Astrocyte (in vitro differentiated cells and primary cell): Measurements from ENCODE around the gene RAP1GAP. TPM values are rescaled to one million over a fixed set of nuclear protein-coding genes. Genes with fewer than 3 reads are reported as not detected.

Source experiments
- DNase-seq: peaks from one replicate; pipeline ENCODE4 v3.0.0-alpha.2; 2010; ENCODE audit warnings: low read depth
- FAIRE-seq: peaks from 2 replicates; lab custom pipeline; 2011; peaks lifted over from hg19 to GRCh38; lab: Jason Lieb, UNC
- H2AFZ ChIP-seq: 2 replicates; pipeline ENCODE4 v1.6.0; 2012; ENCODE audit warnings: low read depth, low read length, inconsistent platforms
- H3K27ac ChIP-seq: 2 replicates; pipeline ENCODE4 v1.5.1; 2011; ENCODE audit warnings: low read depth, low read length, inconsistent platforms
- H3K27me3 ChIP-seq: 2 replicates; pipeline ENCODE4 v1.6.0; 2011; ENCODE audit warnings: low read length, inconsistent platforms; ENCODE audit not compliant: insufficient read depth
- H3K36me3 ChIP-seq: 2 replicates; pipeline ENCODE4 v1.5.1; 2011; ENCODE audit warnings: low read length, inconsistent platforms; ENCODE audit not compliant: insufficient read depth
- H3K4me1 ChIP-seq: 2 replicates; pipeline ENCODE4 v1.5.1; 2011; ENCODE audit warnings: low read length, inconsistent platforms; ENCODE audit not compliant: insufficient read depth
- H3K4me2 ChIP-seq: 2 replicates; pipeline ENCODE4 v1.6.0; 2012; ENCODE audit warnings: low read length, inconsistent platforms
- H3K4me3 ChIP-seq: 2 replicates; pipeline ENCODE4 v1.5.1; 2011; ENCODE audit warnings: low read depth, mild to moderate bottlenecking, low read length, inconsistent platforms; ENCODE audit not compliant: insufficient read depth
- H3K79me2 ChIP-seq: 2 replicates; pipeline ENCODE4 v1.6.0; 2012; ENCODE audit warnings: mild to moderate bottlenecking, low read length, inconsistent platforms; ENCODE audit not compliant: insufficient read depth
- H3K9ac ChIP-seq: 2 replicates; pipeline ENCODE4 v1.6.0; 2012; ENCODE audit warnings: mild to moderate bottlenecking, low read length, inconsistent platforms
- H3K9me3 ChIP-seq: 2 replicates; pipeline ENCODE4 v1.5.1; 2012; ENCODE audit warnings: low read depth, mild to moderate bottlenecking, low read length, inconsistent platforms; ENCODE audit not compliant: insufficient read depth
- H4K20me1 ChIP-seq: 2 replicates; pipeline ENCODE4 v1.6.0; 2012; ENCODE audit warnings: low read length, inconsistent platforms; ENCODE audit not compliant: insufficient read depth
- H3K27ac Mint-ChIP-seq: one replicate; pipeline ENCODE4 v1.8.0; 2021; ENCODE audit warnings: mild to moderate bottlenecking, mixed read lengths; ENCODE audit not compliant: unreplicated experiment
- H3K27me3 Mint-ChIP-seq: one replicate; pipeline ENCODE4 v1.8.0; 2021; ENCODE audit warnings: low read depth, mixed read lengths; ENCODE audit not compliant: unreplicated experiment
- H3K36me3 Mint-ChIP-seq: one replicate; pipeline ENCODE4 v1.8.0; 2021; ENCODE audit warnings: low read depth, mixed read lengths; ENCODE audit not compliant: unreplicated experiment
- H3K4me1 Mint-ChIP-seq: one replicate; pipeline ENCODE4 v1.8.0; 2021; ENCODE audit warnings: low read depth, mixed read lengths; ENCODE audit not compliant: unreplicated experiment
- H3K4me3 Mint-ChIP-seq: one replicate; pipeline ENCODE4 v1.8.0; 2021; ENCODE audit warnings: mild to moderate bottlenecking, moderate library complexity, mixed read lengths; ENCODE audit not compliant: unreplicated experiment
- H3K9me3 Mint-ChIP-seq: one replicate; pipeline ENCODE4 v1.8.0; 2021; ENCODE audit warnings: mild to moderate bottlenecking, mixed read lengths; ENCODE audit not compliant: unreplicated experiment
- EZH2 ChIP-seq: IDR thresholded peaks from 2 replicates; pipeline ENCODE4 v1.6.1; 2012; ENCODE audit warnings: mild to moderate bottlenecking, low read length, inconsistent platforms; ENCODE audit not compliant: insufficient read depth
- total RNA-seq: library from RNA; stranded (reverse); gene quantifications from 2 replicates; pipeline ENCODE4 v1.2.1, GENCODE V29; 2021
- TF ChIP-seq, protein P1 (sequence below): IDR thresholded peaks from 2 replicates; pipeline ENCODE4 v1.5.1; 2011; ENCODE audit warnings: low read depth, mild to moderate bottlenecking, inconsistent platforms, low read length, moderate library complexity; ENCODE audit not compliant: insufficient read depth

The RAP1GAP gene
- total RNA-seq, 1 donor from 2014 or later = 3.2 TPM

DNA sequence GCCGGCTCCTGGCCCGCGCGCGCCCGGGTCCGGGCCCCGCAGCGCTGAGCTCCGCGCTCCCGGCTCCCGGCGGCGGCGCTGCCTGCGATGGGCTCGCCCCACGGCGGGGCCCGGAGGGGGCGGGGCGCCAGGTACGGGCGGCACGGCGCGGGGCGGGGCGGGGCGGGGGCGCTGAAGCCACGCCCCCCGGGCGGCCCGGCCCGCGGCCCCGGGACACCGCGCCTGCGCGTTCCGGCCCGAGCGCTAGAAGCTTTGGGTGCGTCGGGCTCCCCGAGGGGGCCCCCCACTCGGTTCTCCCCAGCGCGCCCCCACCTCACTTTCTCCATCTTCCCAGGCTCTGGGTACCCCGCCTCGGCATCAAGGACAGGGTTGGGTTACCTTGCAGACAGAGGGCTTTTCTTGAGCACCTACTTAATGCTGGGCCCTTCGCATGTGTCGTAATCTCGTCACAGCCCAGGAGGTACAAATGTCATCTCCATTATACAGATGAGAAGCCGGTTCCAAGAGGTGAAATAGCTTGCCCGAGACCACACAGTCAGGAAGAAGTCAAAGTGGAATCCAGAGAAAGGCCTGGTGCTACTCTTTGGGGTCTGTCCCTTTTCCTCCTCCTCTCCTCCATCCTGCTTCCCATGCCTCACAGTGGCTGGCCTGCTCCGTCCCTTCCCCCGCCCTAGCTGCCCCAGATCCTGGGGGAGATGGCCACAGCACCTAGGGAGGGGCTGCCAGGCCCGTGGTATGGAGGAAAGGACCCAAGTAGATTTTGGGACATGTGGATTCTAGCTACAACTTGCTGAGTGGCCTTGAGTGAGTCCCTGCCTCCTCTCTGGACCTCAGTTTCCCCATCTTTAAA, 46.5 kb downstream of the RAP1GAP start:
- H3K27me3 Mint-ChIP-seq = peaks cover 36% of the 10 kb centered on the region
- Histone ChIP-seq H3K27me3 (peaks cover 13% of the 10 kb centered on the region), H3K4me2 (peak overlapping the region; percentile 79), H3K4me3 (peak overlapping the region; percentile 49), H3K4me1 (no peaks in the 10 kb centered on the region), H2AFZ (peak overlapping the region; percentile 75), H3K36me3 (no peaks in the 10 kb centered on the region), H3K79me2 (no peaks in the 10 kb centered on the region), H4K20me1 (peaks cover 5% of the 10 kb centered on the region), H3K9me3 (no peaks in the 10 kb centered on the region), H3K9ac (no peak overlapping the region), H3K27ac (no peak overlapping the region)
- no peak for TF ChIP-seq EZH2
- TF ChIP-seq, protein P1, sequence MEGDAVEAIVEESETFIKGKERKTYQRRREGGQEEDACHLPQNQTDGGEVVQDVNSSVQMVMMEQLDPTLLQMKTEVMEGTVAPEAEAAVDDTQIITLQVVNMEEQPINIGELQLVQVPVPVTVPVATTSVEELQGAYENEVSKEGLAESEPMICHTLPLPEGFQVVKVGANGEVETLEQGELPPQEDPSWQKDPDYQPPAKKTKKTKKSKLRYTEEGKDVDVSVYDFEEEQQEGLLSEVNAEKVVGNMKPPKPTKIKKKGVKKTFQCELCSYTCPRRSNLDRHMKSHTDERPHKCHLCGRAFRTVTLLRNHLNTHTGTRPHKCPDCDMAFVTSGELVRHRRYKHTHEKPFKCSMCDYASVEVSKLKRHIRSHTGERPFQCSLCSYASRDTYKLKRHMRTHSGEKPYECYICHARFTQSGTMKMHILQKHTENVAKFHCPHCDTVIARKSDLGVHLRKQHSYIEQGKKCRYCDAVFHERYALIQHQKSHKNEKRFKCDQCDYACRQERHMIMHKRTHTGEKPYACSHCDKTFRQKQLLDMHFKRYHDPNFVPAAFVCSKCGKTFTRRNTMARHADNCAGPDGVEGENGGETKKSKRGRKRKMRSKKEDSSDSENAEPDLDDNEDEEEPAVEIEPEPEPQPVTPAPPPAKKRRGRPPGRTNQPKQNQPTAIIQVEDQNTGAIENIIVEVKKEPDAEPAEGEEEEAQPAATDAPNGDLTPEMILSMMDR = no peak
- DNase-seq (no peak), FAIRE-seq (no peak)
- peaks cover 8% of the 10 kb centered on the region for H3K36me3 Mint-ChIP-seq
- no peak overlapping the region for H3K27ac Mint-ChIP-seq
- H3K4me1 Mint-ChIP-seq = peaks cover 2% of the 10 kb centered on the region
- no peaks in the 10 kb centered on the region for H3K9me3 Mint-ChIP-seq
- H3K4me3 Mint-ChIP-seq = peak overlapping the region; percentile 84

DNA sequence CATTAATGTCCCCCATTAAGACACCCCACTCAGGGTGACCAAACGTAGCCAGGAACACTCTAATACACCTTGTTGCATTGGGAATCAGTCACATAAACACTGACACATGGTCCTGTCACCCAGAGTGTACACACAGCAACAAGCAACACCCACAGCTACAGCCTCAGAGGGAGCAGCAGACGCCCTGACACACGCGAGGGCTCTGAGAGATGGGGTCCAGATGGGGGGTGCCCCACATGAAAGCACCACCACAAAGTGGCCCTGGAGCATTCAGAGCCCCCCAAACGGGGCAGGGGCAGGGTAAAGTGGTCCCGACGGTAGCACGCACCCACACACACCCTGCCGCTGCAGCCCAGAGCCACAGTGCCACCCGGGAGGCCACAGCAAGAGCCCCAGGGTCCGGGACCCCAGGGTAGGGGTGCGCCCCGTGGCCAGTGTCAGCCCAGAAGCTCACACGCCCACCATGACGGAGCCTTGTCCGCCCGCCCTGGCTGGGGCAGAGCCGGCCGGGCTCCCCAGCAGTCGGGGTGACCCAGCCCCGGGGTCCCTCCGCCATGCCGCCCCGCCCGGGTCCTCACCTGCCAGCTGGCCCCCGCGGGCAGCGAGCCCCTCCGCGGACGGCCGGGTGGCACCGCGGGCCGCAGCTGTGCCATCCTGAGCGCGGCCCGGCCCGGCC, 47.3 kb downstream of the RAP1GAP start:
- Mint-ChIP-seq H3K9me3 (no peaks in the 10 kb centered on the region), H3K27me3 (peaks cover 36% of the 10 kb centered on the region), H3K27ac (no peak overlapping the region), H3K36me3 (peaks cover 8% of the 10 kb centered on the region), H3K4me1 (peaks cover 2% of the 10 kb centered on the region), H3K4me3 (peak overlapping the region; percentile 76)
- Histone ChIP-seq H3K36me3 (no peaks in the 10 kb centered on the region), H3K4me2 (peak overlapping the region; percentile 79), H3K4me1 (no peaks in the 10 kb centered on the region), H3K79me2 (no peaks in the 10 kb centered on the region), H3K9me3 (no peaks in the 10 kb centered on the region), H2AFZ (no peak overlapping the region), H4K20me1 (peaks cover 5% of the 10 kb centered on the region), H3K9ac (no peak overlapping the region), H3K27ac (no peak overlapping the region), H3K27me3 (peaks cover 13% of the 10 kb centered on the region), H3K4me3 (no peak overlapping the region)
- FAIRE-seq (no peak), DNase-seq (no peak)
- TF ChIP-seq, protein P1 = no peak
- peak; percentile 44 for TF ChIP-seq EZH2
